GM21367 (cell line): ENCODE data around the gene NPPC.
"Not testable (repeated sequence)": the region's sequence is repeated elsewhere in the genome, so short reads cannot be mapped to it uniquely, and the experiment has no call there.

Experiments
- ATAC-seq: cut with Tn5 transposase; IDR thresholded peaks from one replicate; pipeline ENCODE4 v1.9.1; 2021; ENCODE audit not compliant: unreplicated experiment

NPPC gene

DNA sequence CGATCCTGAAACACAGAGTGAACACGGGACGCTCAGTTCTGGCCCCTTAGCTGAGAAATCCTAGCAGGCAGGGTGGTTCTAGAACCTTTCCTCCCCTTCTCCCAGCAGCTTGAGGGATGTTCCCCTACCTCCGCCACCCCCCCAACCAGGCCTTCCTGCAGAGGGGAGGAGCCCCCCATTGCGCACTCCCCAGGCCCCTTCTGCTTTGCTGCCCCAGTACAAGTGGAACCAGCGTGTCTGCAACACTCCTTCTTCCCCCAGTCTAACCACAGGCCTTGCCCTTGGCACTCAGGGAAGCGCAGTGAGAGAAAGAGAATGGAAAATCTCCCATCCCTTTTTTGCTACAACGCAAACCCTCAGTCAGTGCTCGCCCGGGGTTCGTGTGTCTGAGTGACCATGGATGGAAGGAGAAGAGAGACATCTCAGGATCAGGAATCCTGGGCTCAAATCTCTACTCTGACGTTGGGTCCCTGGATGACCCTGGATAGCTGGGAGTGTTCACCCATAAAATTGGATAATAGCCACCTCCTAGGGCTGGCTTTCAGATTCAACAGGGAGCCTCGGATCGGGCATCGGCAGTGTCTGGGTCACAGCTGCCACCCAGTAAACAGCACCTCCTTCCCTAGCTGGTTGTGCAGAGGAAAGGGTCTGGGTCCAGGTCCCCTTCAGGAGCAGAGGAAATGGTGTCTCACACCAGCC lies 3.7 kb downstream of the NPPC start:
- ATAC-seq = no peak

- no peak for ATAC-seq
These were observed 5.4 kb downstream of the NPPC start for GRCh38 chr2:231920795-231921194.

- no peak for ATAC-seq
These were observed 5.8 kb downstream of the NPPC start for GRCh38 chr2:231920366-231920765.

- ATAC-seq = no peak
These were observed 6.7 kb downstream of the NPPC start for GRCh38 chr2:231919341-231920035.

- ATAC-seq = no peak
These were observed 7.5 kb downstream of the NPPC start for GRCh38 chr2:231918501-231919330.

DNA sequence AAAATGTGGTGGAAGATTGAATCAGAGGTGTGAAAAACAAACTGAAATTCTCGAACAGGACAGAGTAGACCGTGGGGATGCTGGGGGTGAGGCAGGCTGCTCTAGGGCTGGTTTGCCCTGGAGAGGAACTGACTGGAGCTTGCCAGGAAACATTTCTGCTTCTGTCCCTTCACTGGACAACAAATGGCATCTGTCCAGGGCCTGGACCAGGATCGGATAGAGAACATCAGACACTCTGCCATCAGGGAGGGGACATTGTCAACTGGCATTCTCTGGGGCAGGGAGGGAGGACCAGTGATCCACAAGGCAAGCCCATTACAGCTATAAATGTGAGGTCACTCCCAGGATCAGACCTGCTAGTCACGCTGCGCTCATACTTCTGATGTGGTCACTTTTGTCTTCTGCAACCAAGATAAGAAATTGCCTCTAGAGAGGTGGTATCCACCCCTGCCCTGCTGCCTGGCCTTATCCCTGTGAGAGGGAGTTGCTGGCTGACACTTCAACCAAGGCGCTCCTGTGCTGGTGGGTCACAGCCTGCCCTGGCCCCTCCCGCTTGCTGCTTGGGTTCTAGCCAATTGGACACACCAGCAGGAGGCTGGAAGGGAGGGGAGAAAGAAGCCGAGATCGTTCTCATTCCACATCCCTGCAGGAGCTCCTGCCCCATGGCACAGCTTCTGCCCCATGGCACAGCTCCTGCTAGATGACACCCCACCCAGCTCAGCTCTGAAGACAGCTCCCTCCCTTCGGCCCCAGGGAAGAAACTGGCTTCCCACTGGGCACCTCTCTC lies 8.7 kb downstream of the NPPC start:
- no peak for ATAC-seq

DNA sequence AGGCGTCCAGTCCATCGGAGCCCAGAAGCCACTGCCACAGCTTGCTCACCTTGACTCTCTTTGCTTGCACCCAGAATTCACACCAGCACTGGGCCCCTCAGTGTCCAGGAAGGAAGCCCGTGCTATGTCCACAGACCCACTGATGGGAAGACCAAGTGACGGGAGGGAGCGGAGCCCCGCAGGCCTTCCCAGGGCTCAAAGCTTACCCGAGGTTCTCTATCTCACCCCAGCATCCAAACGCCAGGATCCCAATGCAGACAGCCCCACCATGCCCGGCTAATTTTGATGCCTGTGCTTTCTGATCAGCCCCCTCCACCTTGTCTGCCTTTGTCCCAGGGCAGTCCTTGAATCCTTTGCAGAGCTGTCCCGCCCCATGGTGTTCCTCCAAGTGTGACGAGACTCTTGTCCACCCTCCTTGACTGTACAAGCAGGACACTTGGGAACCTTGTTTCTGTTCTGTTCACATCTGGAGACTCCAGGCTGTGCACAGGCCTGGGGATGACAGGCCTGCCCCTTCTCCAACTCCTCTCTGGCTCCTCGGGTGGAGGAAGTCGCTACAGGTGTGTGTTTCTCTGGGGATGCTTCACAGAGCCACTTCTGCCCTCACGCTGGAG lies 12.0 kb downstream of the NPPC start:
- no peak for ATAC-seq

GRCh38 chr2:231911381-231911780 lies 14.8 kb downstream of the NPPC start:
- ATAC-seq = no peak

DNA sequence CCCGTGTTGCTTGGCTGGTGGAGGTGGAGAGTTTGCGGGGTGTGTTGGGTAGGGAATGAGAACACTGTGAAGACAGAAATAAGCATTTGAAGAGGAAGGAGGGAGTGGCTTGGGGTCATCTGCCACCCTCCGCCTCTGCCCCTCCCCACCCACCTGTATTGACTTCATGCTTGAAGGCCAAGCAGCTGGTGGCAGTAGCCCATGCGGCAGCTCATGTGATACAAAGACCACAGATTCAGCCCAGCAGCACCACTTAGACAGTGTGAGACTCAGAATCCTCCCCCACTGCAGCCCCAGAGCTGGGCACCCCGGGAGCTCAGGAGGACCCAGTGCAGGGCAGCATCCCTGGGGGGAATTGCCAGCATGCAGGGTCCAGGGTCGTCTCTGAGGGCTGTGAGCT lies 15.4 kb downstream of the NPPC start:
- ATAC-seq = no peak

DNA sequence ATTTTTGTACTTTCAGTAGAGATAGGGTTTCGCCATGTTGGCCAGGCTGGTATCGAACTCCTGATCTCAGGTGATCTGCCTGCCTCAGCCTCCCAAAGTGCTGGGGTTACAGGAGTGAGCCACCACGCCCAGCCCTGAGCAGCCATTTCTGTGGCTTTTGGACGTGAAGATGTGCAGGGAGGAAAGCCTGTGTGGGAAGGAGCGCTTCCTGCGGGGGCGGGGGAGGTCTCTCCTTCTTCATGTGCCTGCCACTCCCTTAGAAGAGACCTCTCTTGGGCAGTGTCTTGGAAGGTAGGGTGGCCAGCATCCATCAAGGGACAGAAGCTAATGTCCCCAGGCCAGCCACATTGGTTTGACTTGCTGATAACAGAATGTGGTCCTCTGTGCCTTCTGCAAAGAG lies 16.0 kb downstream of the NPPC start:
- ATAC-seq = not testable (repeated sequence)

DNA sequence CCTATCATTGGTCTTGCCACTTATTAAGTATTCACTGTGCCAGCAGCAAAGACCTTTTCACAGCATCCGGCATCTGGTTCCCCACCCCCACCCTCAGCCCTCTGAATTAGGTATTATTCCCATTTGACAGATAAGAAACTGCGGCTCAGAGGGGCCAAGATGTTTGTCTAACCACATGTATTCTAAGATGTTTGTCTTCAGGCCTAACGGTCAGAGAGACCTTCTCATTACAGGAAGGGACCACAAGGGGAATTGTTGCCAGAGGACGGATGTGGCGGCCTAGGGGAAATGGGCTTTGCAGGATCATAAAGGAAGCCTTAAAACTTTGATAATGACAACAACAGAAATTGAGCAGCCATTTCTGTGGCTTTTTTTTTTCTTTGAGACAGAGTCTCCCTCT lies 16.6 kb downstream of the NPPC start:
- ATAC-seq = no peak

DNA sequence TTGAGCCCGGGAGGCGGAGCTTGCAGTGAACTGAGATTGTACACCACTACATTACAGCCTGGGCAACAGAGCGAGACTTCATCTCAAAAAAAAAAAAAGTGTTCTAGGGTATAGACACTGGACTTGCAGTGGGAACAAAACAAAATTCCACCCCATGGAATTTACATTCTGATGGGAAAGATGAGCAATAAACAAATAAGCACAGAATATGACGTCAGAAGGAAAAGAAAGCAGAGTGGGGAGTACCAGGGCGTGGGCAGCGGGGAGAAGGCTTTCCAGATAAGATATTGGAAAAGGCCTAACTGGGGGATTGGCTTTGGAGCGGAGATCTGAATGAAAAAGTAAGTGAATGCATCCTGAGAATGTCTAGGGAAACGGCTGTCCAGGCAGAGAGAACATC lies 17.6 kb downstream of the NPPC start:
- no peak for ATAC-seq

DNA sequence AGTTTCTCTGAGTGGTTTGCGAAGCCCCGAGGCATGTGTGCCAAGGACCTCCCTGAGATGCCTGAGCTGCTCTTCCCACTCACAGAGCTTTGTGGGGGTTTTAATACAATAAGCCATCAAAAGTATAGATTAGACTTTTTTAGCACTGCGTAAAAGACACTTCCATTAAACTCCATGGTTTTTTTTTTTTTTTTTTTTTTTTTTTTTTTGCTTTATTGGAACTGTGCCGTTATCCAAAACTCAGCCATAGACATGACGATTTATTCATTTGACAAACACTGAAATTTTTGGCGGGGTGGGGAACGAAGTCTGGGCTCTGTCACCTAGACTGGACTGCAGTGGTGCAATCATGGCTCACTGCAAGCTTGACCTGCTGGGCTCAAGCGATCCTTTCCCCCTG lies 18.4 kb downstream of the NPPC start:
- no peak for ATAC-seq

DNA sequence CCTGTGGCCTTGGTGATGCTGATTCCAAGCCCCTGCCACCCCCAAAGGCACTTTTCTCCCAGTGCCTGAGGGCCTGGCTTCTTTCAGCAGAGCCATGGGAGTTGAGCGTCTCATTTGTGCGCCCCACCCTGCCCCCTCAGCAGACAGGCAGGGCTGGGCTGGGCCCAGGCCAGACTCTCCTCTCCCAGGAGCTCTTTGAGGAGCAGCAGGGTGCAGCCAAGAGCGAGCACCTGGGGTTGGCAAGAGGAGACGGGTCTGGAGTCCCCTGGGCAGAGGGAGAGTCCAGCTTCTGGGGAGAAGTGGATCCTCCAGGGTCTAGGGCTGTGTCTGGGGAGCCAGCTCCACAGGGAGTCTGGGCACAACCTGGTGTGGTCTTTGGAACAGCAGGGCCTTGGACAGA lies 21.2 kb downstream of the NPPC start:
- ATAC-seq = no peak

GRCh38 chr2:231904161-231904611 lies 22.0 kb downstream of the NPPC start:
- ATAC-seq = no peak

DNA sequence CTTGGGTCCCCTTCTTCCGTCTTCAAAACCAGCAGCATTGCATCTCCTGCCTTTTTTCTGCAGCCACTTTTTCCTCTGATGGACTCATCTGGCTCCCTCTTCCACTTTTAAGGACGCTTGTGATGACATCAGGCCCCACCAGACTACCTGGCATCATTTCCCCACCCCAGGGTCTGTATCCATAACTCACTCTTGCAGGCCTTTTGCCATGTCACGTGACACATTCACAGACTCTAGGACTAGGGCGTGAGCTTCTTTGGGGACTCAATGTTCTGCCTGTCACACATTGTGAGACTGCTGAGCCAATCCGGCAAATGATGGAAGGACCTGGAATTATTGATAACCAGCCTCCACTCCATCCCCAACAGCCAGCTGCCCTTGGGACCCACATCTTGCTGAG lies 23.6 kb downstream of the NPPC start:
- no peak for ATAC-seq

DNA sequence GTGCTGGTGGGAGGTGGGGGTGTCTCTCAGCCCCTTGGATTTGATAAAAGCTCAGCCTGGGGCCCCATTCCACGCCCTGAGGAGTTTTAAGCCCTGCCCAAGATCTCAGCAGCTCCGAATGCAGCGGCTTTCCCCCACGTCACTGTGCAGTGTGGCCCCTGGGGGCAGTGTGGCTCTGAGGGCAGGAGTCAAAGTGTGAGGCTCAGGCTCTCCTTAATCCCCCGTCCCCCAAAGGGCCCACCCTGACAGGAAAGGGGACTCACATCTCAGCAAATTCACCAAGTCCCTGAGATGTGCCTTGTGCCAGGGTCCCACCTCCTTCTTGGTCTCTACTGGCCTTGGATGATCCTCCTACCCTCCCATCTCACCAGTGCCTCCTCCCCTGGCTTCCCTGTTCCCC lies 25.2 kb downstream of the NPPC start:
- no peak for ATAC-seq

- ATAC-seq = no peak
These were observed 25.7 kb downstream of the NPPC start for GRCh38 chr2:231900486-231900942.

- no peak for ATAC-seq
These were observed 31.4 kb downstream of the NPPC start for GRCh38 chr2:231894566-231895380.

GRCh38 chr2:231891514-231891905 lies 34.7 kb downstream of the NPPC start:
- no peak for ATAC-seq
